K562 (cell line): ENCODE results near the gene IL11. TPM values are rescaled to one million over a fixed set of nuclear protein-coding genes. Genes with fewer than 3 reads are reported as not detected.

Experiments used
- BACH1 ChIP-seq: fragments of 200-800 bp; sonication (Bioruptor generic); IDR thresholded peaks from 2 replicates; pipeline ENCODE4 v1.6.1; 2016; ENCODE audit warnings: missing genetic modification characterization, missing compliant biosample characterization
- CC2D1A ChIP-seq: fragments of 450-650 bp; IDR thresholded peaks from 2 replicates; pipeline ENCODE4 v1.6.1; 2017; ENCODE audit warnings: mild to moderate bottlenecking
- CXXC5 ChIP-seq: fragments of 250-450 bp; sonication (Bioruptor Pico); IDR thresholded peaks from 2 replicates; pipeline ENCODE4 v1.8.0; 2022; ENCODE audit warnings: inconsistent platforms, mild to moderate bottlenecking, moderate library complexity
- DMBX1 ChIP-seq: fragments of 250-450 bp; sonication (Bioruptor Pico); IDR thresholded peaks from 2 replicates; pipeline ENCODE4 v1.8.0; 2022; ENCODE audit warnings: inconsistent platforms, mild to moderate bottlenecking, moderate library complexity, borderline replicate concordance
- EHMT2 ChIP-seq: fragments of 450-650 bp; IDR thresholded peaks from 2 replicates; pipeline ENCODE4 v1.6.1; 2018; ENCODE audit warnings: antibody characterized with exemption
- HCFC1 ChIP-seq: IDR thresholded peaks from 2 replicates; pipeline ENCODE4 v1.6.1; 2012; ENCODE audit warnings: low read depth, low read length, improper control_type of control experiment
- HEY1 ChIP-seq: fragments of 250-450 bp; sonication (Bioruptor Pico); IDR thresholded peaks from 2 replicates; pipeline ENCODE4 v1.5.0; 2020; ENCODE audit warnings: mild to moderate bottlenecking, moderate library complexity, borderline replicate concordance
- KAT7 ChIP-seq: sonication (generic); formaldehyde crosslinking; IDR thresholded peaks from 2 replicates; pipeline ENCODE4 v1.8.0; 2022; ENCODE audit warnings: missing genetic modification reagents, mild to moderate bottlenecking, borderline replicate concordance
- KDM5B ChIP-seq: fragments of 200-600 bp; sonication (generic); IDR thresholded peaks from 2 replicates; pipeline ENCODE4 v1.6.1; 2012; ENCODE audit warnings: low read depth, mild to moderate bottlenecking, moderate library complexity, low read length, control low read depth, inconsistent platforms; ENCODE audit not compliant: insufficient replicate concordance
- LEF1 ChIP-seq: fragments of 450-650 bp; IDR thresholded peaks from 2 replicates; pipeline ENCODE4 v1.6.1; 2016; ENCODE audit warnings: mild to moderate bottlenecking
- NR2F6 ChIP-seq: fragments of 450-650 bp; formaldehyde crosslinking; IDR thresholded peaks from 2 replicates; pipeline ENCODE4 v1.4.0; 2020; ENCODE audit warnings: mild to moderate bottlenecking
- RHOXF2B ChIP-seq: fragments of 250-450 bp; sonication (Bioruptor Pico); conservative IDR thresholded peaks from 2 replicates; pipeline ENCODE4 v1.5.1; 2021
- SLC30A9 ChIP-seq: fragments of 250-450 bp; sonication (Bioruptor Pico); IDR thresholded peaks from 2 replicates; pipeline ENCODE4 v1.8.0; 2022; ENCODE audit warnings: mild to moderate bottlenecking, moderate library complexity
- TBL1XR1 ChIP-seq, 2 experiments: IDR thresholded peaks; 2 replicates each; pipeline ENCODE4 v1.6.1; 2012; ENCODE audit warnings: improper control_type of control experiment in 2 of 2, low read length in 2 of 2, mild to moderate bottlenecking in 1 of 2
- ZEB2 ChIP-seq: fragments of 450-650 bp; IDR thresholded peaks from 2 replicates; pipeline ENCODE4 v1.6.1; 2016
- ZFP1 ChIP-seq: fragments of 450-650 bp; formaldehyde crosslinking; IDR thresholded peaks from 2 replicates; pipeline ENCODE4 v1.4.0; 2020; ENCODE audit warnings: mild to moderate bottlenecking, mixed read lengths
- ZKSCAN3 ChIP-seq: fragments of 250-450 bp; sonication (Bioruptor Pico); IDR thresholded peaks from 2 replicates; pipeline ENCODE4 v1.4.0; 2020
- ZKSCAN8 ChIP-seq: fragments of 200-800 bp; sonication (Bioruptor generic); IDR thresholded peaks from 2 replicates; pipeline ENCODE4 v1.6.1; 2016; ENCODE audit warnings: missing genetic modification characterization, missing compliant biosample characterization
- ZNF146 ChIP-seq: IDR thresholded peaks from one replicate; pipeline ENCODE4 v1.6.1; 2018; ENCODE audit warnings: missing compliant biosample characterization; ENCODE audit not compliant: unreplicated experiment
- ZNF239 ChIP-seq: fragments of 250-450 bp; sonication (Bioruptor Pico); IDR thresholded peaks from 2 replicates; pipeline ENCODE4 v1.4.0; 2020; ENCODE audit warnings: mild to moderate bottlenecking
- ZNF311 ChIP-seq: fragments of 250-450 bp; sonication (Bioruptor Pico); IDR thresholded peaks from 2 replicates; pipeline ENCODE4 v1.4.0; 2020; ENCODE audit warnings: mild to moderate bottlenecking, moderate library complexity
- ZNF695 ChIP-seq: fragments of 450-650 bp; formaldehyde crosslinking; IDR thresholded peaks from 2 replicates; pipeline ENCODE4 v1.4.0; 2020; ENCODE audit warnings: mild to moderate bottlenecking, moderate library complexity
- ZNF707 ChIP-seq: fragments of 250-450 bp; sonication (Bioruptor Pico); conservative IDR thresholded peaks from 2 replicates; pipeline ENCODE4 v1.8.0; 2022; ENCODE audit warnings: inconsistent platforms, mild to moderate bottlenecking, moderate library complexity
- polyA plus RNA-seq, 8 experiments: library from polyadenylated mRNA; depleted of rRNA in 4 of 8; stranded (reverse) in 5 of 8; unstranded in 3 of 8; fragments of >200 nt; fragmentation: Nextera tagmentation in 2 of 8; fragmentation: Illumina TruSeq in 1 of 8; extraction: Ambion mirVana in 2 of 8; extraction: Trizol in 1 of 8; gene quantifications; 2 replicates each; pipeline versions ENCODE4 v1.2.1 to v1.2.3, GENCODE V29; 2011 to 2014; ENCODE audit warnings: inconsistent platforms in 1 of 8, missing spikeins in 1 of 8
- total RNA-seq, 7 experiments: library from RNA; depleted of rRNA in 6 of 7; stranded (reverse); fragments of >200 nt in 6 of 7; fragmentation: Illumina TruSeq in 2 of 7; extraction: Trizol in 2 of 7; gene quantifications; 2 replicates each; pipeline versions ENCODE4 v1.2.1 to v1.2.3, GENCODE V29; 2011 to 2021; ENCODE audit warnings: low replicate concordance in 1 of 7
- TF ChIP-seq, protein P1 (sequence below): IDR thresholded peaks from 2 replicates; pipeline ENCODE4 v1.6.1; 2011; ENCODE audit not compliant: insufficient read length; ENCODE audit errors: extremely low read depth
- TF ChIP-seq, protein P2 (sequence below): fragments of 450-650 bp; IDR thresholded peaks from 2 replicates; pipeline ENCODE4 v1.6.1; 2018; ENCODE audit not compliant: partially characterized antibody
- TF ChIP-seq, protein P3 (sequence below): fragments of 250-450 bp; sonication (Bioruptor Pico); IDR thresholded peaks from 2 replicates; pipeline ENCODE4 v1.5.0; 2020; ENCODE audit warnings: mild to moderate bottlenecking

The IL11 gene
- total and polyA plus RNA-seq, 9 of the 15 experiments (the other 6 are each of a cell fraction or from before 2014, with no cell fraction given): 0.04 to 0.42 (median 0.06) TPM; not detected in 6

DNA sequence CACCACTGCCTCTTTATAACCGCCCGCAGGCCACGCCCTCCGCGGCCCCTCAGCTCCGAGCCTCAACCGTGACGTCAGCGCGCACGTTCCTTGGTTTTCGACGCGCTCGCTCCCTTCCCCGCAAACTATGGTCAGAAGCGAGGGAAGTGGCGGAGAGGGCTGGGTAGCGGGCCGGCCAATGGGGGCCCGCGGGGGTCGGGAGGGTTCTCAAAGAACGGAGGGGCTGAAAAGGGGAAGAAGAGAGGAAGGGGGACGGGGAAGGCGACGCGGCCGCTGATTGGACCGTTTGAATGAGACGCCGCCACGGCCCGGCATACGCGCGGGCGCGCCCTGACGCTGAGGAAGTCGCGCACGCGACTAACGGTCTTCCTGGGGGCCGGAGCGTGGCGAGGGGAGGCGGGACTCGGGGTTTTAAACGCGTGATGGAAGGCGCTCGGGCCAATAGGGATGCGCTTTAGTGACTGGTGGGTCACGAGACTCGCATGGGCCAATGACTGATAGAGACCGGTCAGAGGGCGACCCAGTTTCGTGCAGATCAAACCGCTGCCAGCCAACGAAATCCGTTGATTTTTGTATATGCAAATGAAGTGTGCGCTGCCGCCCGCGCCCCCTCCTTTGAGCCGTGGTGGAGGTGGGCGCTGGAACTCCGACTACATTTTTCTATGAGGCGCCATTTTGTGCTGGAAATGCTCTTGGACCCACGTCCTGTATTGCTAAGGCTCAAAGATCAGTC lies 37.7 kb upstream of the IL11 start (continued):
- TF ChIP-seq KDM5B: no peak
- no peak for TF ChIP-seq HCFC1
- no peak for TF ChIP-seq ZNF239 (CRISPR knock-in tag)
- no peak for TF ChIP-seq RHOXF2B (CRISPR knock-in tag)
- TF ChIP-seq ZKSCAN8: no peak
- no peak; the same call in 1 of the 2 replicates for TF ChIP-seq DMBX1
- TF ChIP-seq ZNF707 (CRISPR knock-in tag): no peak
- no peak for TF ChIP-seq ZNF695 (CRISPR knock-in tag)
- no peak for TF ChIP-seq ZNF146 (CRISPR knock-in tag)
- TF ChIP-seq SLC30A9 (CRISPR knock-in tag): no peak
- TF ChIP-seq ZEB2: no peak
- no peak for TF ChIP-seq KAT7 (CRISPR knock-in tag)
- TF ChIP-seq NR2F6 (CRISPR knock-in tag): no peak
- no peak for TF ChIP-seq ZNF311 (CRISPR knock-in tag)
- TF ChIP-seq HEY1 (CRISPR knock-in tag): no peak
- TF ChIP-seq, protein P1, sequence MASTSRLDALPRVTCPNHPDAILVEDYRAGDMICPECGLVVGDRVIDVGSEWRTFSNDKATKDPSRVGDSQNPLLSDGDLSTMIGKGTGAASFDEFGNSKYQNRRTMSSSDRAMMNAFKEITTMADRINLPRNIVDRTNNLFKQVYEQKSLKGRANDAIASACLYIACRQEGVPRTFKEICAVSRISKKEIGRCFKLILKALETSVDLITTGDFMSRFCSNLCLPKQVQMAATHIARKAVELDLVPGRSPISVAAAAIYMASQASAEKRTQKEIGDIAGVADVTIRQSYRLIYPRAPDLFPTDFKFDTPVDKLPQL: peak; percentile 89
- peak; percentile 100 for TF ChIP-seq CXXC5 (CRISPR knock-in tag)
- TF ChIP-seq BACH1 (tag): peak; percentile 70; the same call in 1 of the 2 replicates
- TF ChIP-seq TBL1XR1 (IDR thresholded peaks at IDR 0.05; ENCODE audit: low read length in 2 of 2): no peak; a peak in 1 of 4 replicates
- TF ChIP-seq, protein P2, sequence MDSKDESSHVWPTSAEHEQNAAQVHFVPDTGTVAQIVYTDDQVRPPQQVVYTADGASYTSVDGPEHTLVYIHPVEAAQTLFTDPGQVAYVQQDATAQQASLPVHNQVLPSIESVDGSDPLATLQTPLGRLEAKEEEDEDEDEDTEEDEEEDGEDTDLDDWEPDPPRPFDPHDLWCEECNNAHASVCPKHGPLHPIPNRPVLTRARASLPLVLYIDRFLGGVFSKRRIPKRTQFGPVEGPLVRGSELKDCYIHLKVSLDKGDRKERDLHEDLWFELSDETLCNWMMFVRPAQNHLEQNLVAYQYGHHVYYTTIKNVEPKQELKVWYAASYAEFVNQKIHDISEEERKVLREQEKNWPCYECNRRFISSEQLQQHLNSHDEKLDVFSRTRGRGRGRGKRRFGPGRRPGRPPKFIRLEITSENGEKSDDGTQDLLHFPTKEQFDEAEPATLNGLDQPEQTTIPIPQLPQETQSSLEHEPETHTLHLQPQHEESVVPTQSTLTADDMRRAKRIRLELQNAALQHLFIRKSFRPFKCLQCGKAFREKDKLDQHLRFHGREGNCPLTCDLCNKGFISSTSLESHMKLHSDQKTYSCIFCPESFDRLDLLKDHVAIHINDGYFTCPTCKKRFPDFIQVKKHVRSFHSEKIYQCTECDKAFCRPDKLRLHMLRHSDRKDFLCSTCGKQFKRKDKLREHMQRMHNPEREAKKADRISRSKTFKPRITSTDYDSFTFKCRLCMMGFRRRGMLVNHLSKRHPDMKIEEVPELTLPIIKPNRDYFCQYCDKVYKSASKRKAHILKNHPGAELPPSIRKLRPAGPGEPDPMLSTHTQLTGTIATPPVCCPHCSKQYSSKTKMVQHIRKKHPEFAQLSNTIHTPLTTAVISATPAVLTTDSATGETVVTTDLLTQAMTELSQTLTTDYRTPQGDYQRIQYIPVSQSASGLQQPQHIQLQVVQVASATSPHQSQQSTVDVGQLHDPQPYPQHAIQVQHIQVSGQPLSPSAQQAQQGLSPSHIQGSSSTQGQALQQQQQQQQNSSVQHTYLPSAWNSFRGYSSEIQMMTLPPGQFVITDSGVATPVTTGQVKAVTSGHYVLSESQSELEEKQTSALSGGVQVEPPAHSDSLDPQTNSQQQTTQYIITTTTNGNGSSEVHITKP: no peak
- TF ChIP-seq, protein P3, sequence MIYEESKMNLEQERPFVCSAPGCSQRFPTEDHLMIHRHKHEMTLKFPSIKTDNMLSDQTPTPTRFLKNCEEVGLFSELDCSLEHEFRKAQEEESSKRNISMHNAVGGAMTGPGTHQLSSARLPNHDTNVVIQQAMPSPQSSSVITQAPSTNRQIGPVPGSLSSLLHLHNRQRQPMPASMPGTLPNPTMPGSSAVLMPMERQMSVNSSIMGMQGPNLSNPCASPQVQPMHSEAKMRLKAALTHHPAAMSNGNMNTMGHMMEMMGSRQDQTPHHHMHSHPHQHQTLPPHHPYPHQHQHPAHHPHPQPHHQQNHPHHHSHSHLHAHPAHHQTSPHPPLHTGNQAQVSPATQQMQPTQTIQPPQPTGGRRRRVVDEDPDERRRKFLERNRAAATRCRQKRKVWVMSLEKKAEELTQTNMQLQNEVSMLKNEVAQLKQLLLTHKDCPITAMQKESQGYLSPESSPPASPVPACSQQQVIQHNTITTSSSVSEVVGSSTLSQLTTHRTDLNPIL (CRISPR knock-in tag): no peak
- TF ChIP-seq ZFP1 (CRISPR knock-in tag): no peak
- TF ChIP-seq CC2D1A: peak; percentile 99
- no peak; the same call in 1 of the 2 replicates for TF ChIP-seq EHMT2
- peak; percentile 83 for TF ChIP-seq LEF1
- no peak for TF ChIP-seq ZKSCAN3 (CRISPR knock-in tag)
